DMS114 treated with DMSO at 0.1 percent for 48 hours (cell line): ENCODE measurements around the gene FOXP2.
"Not testable (repeated sequence)": the region's sequence is repeated elsewhere in the genome, so short reads cannot be mapped to it uniquely, and the experiment has no call there.

ENCODE experiments used
- DNase-seq: peaks from one replicate; lab custom pipeline; 2025; ENCODE audit not compliant: unreplicated experiment; lab: John Stamatoyannopoulos, UW

FOXP2 gene

DNA sequence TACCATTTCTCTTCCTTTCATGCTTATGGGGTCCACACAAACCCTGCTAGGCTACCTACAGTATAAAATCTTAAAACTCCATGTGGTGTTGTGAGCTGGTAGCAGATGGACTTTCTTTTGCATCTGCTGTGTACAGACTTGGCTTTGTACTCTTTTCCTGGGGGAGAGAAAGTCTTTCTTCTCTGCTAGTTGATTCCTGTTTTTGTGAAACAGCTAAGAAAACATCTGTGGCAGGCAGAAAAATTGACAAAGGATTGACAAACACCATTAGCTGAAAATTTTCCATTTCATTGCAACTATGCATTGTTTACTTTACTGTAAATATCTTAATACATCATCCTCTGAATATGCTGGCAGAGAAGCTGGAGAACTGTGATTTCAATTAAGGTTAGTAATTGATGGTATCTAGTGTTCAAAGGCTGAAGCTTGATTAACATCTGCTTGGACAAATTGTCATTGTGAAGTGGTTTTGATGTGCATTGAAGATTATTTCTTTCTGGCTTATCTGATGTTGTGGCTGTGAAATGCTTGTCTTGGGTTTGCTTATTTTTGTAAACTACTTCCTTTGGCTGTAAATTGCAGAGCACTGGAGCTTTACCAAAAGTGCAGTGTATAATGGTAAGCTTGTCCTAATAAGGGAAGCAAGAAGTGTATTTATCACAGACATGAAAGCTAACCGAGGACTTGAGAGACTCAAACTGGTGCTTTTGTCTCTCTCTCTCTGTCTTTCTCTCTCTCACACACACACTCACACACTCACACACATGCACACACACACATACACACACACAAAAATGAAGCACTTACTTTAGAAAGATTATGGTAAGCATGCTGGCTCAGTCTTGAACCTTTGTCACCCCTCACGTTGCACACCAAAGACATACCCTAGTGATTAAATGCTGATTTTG, at the start of gene FOXP2:
FOXP2 (plus strand) TSS at position 660 of the 908 bp plus-strand sequence. CDS start 11,697 bp downstream, outside the sequence.
- no peak for DNase-seq

DNA sequence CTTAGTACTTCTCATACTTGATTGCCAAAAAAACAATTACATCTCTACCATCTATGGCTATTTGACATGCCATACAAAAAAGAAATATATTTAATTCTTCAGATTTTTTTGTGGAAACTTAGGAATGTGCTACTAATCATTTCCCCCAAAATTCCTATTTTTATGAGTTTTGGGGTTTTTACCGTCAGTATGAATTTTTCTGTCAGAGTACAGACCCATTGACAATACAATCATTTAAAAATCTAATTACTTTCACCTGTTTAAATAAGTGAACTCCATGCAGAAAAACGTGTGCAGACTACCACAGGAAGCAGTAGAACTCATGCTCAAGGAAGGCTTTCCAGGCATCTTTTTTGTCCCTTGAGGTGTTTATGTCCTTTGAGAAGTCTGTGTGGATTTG, 48.8 kb upstream of the FOXP2 start:
- no peak for DNase-seq

DNA sequence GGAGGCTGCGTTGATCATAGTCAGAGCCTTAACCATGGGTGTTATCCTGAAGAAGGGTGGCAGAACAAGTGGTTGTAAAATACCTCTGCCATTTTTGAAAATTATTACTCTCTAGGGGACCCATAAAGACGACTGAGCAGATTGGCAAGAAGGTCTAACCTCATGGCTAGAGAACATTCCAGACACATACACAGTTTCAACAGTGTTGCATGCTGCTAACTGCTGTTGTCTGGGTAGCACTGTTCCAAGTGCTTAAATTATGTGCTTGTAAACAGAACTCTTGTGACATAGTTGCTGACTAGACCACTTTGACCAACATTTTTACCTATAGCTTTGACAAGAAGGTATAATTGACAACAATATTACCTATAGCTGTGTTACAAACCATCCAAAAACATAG, 46.1 kb upstream of the FOXP2 start:
- no peak for DNase-seq

DNA sequence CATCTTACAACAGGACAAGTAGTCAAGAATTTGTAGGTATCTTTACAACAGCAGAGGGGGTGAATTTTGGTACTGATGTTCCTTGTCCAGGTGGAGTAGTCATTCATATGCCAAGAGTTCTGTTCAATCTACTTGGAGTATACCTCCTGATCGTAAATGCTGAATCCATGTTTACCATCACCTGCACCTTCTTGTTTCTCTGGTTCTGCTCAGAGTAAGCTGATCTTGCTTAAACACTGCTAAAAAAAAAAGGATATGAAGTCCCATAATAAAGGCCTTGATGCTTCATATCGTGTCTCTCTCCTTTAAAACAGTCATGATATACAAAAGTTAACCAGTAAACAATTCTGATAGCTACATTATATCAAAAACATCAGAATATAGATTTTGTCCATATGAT, 45.3 kb upstream of the FOXP2 start:
- DNase-seq = no peak

- no peak for DNase-seq
These were observed 42.0 kb upstream of the FOXP2 start for GRCh38 chr7:114372619-114373018.

DNA sequence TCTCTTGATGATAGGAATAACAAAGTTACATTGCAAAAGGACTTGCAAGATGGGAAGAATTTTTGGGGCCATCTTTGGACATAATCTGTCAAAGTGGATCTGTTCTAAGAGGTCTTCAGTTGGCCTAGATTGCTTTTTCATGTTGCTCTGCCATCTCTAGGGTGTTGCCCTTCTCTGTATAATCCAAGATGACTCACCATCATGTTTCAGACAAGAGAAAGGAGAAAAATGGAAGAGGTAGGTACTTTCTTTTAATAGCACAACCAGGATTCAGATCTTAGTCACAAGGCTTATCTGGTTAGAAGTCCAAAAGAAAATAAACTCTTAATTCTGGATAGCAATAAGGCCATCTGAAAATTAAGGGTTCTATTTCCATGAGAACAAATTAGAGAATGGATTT, 38.7 kb upstream of the FOXP2 start:
- no peak for DNase-seq

GRCh38 chr7:114383946-114384345, 30.7 kb upstream of the FOXP2 start:
- not testable (repeated sequence) for DNase-seq

- DNase-seq = not testable (repeated sequence)
These were observed 30.3 kb upstream of the FOXP2 start for GRCh38 chr7:114384346-114384745.

DNA sequence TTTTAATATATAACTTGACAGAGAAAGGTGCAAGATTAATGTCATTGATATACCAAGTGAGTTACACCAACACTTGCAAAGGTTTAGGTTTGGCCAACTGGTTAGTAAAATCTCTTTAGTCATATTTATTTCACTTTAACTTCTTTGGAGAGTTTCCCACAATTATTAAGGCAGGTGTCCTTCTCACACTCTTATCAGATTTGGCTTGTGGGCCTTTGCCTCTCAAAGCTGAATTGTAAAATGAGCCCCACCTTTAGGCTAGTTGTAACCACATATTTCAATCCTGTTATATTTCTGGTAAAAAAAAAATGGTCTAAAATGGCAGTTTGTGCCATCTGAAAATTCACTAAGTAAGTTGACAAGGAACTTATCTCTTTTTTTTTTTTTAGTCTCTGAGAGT, 26.6 kb upstream of the FOXP2 start:
- DNase-seq = no peak

DNA sequence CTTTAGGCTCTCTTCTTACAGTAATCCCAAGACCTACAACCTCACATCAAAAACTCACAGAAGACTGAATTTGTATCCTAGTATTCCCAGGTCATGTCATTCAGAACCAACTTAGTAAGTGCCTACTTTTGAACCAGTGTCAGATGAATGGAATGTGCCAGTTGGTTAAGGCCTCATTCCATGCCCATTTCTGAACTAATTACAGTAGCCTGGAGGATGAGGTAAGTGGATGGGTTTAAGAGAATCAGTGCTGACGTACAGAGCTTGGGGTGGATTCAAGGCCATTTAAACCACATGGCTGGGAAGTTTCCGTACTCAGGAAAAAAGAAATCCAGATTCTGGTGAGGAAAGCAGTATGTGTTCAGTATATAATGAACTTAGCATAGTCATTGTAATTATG, 21.9 kb upstream of the FOXP2 start:
- DNase-seq = no peak

DNA sequence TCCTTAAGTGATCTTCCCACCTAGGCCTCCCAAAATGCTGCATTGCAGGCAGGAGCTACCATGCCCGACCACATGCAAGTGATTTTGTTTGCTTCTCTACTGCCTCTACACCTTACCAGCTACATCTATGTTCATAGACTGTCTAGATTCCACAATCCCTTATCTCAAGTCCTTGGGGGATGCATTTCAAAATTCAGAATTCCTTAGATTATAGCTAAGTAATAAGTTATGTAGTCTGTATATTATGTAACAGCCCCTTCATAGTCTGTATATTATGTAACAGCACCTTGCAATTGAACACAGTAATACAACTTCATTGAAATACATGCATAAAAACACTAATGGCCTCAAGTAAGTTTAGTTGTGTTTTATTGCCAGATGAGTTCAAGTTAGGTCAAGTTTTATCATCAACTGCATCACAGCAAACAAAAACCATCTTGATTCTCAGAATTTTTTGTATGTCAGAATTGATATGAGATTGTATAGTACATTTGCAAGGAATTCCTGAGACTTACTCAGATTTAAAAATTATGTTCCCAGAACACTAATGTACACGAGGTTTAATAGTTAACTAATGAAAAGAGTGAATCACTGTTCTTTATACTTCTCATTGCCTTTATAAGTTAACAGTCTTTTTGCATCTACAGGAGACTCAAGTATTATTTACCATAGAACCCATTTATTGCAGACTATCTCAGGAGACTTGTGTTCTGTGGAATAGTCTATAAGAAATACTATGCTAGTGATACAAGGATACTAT, 11.6 kb upstream of the FOXP2 start:
- DNase-seq = no peak

- peak; percentile 19 for DNase-seq
These were observed 9.2 kb upstream of the FOXP2 start for GRCh38 chr7:114405427-114405826.

DNA sequence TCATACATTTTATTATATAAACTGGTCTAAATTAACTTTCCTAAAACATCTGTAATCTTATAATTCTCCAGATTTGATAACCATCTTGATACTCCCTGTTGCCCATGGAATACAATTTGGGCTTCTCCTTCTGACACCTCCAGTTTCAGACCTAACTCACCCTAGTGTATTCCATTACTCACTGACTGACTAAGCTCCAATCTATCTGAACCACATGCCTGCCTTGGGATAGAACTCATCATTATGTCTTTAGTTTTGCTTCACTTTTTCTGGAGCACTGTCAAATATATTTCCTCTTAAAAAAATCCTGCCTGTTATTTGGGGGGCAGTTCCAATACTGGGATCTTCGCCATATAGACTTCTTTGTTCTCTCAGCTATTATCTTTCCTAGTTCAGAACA, 4.9 kb upstream of the FOXP2 start:
- no peak for DNase-seq

GRCh38 chr7:114412548-114412947, 2.1 kb upstream of the FOXP2 start:
- DNase-seq = no peak

DNA sequence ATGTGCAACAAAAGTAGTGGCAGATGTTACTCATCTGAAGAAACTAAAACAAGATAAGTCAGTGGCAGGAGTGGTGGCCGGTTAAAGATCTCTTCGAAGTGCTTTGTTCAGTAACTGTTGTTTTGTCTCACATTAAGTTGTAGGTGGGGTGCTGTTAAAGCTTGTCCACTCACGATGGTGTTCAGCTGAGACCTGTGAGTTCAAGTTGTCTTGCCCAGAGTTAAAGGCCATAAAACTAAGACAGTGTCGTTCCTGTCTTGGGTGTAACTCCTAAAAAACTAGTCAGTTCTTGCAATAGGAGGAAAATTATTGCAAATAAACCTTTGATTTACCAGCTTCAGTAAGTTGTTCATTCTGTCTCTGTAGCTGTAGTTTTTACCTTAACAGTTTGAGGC, 857 bp upstream of the FOXP2 start:
- no peak for DNase-seq

GRCh38 chr7:114415064-114415989, 712 bp downstream of the FOXP2 start:
- DNase-seq = no peak

DNA sequence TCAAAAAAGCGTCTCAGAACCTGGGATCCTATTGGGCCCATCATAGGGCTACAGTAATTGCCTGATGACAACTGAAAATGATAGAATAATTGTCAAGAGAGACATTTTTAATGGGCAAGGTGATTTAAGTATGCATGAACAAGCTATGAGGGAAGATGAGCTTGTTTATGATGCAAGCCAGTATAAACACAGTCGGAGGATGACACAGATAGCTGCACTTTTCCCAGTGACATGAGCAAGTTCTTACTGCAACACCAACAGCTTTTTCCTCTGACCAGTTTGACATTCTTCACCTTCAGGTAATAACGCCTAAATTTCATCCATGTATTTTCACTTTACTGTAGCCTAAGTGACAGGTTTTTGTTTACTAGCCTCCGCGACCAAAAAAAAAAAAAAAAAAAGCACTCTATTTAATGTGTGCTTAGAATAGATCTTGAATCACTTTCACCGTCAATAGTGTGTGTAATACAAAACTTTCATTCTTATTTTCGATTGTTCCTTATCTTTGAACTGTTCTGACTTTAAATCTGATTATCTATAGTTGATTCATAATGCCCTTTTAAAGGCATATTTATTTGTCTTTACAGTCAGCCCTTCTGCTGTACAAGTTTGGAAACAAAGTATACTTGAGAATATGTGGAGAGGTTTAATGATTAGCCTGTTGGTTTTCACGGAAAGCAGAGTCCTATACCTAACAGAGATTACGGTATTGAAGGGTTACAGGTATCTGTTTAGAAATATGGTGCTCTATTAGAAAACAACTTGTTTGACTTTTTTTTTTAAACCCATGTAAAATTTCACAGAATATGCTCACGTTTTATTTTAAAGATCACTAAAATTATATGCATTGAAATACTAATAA, 1.7 kb downstream of the FOXP2 start:
- DNase-seq = no peak

- DNase-seq = no peak
These were observed 2.7 kb downstream of the FOXP2 start for GRCh38 chr7:114417290-114417689.

DNA sequence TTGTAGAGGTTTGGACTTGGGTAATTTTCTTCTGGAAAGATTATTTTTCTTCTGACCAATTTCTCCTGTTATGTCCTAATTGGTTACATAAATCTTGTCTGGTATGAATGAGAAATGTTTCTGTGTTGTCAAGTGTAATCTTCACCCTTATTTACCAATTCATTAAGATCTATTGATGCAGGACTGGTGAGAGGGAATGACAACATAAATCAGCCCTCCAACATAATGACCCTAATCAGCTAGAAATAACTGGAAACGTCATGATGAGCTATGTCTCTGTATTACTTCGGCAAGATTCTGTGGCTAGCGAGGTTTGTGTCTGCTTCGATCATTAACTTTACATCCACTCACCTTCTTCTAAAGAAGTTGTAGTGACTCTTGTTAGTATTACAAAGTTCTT, 3.5 kb downstream of the FOXP2 start:
- DNase-seq = no peak
